Epithelial cell of prostate (primary cell): Measurements from ENCODE around the gene ETV6.

Experiments used
- DNase-seq: peaks from one replicate; pipeline ENCODE4 v3.0.0-alpha.2; 2011; ENCODE audit warnings: low read depth, low spot score
- H3K27ac ChIP-seq: fragments of 450-650 bp; 2 replicates; pipeline ENCODE4 v1.5.1; 2017; ENCODE audit warnings: mild to moderate bottlenecking

Gene ETV6

DNA sequence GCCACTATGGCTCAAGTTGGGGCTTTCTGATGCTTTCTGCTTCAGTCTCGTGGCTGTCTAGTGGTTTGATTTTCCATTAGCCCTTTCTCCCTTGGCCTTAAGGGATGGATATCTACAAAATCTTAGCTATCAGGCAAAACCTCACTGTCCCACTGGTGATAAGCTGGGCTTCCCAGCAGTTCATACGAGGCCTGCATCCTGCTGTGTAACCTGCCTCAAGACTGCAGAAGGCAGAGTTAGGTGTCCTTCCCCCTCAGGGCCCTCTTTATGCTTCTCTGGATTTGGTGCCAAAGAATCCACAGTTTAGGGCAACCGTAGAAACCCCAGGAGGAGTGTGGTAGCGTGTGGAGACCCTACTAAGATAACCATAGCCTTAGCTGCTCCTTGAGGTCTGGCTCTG is 38.9 kb downstream of the ETV6 start:
- no peak overlapping the region for H3K27ac ChIP-seq
- DNase-seq, result no peak

- no peak for DNase-seq
- no peak overlapping the region for H3K27ac ChIP-seq
These were observed 39.4 kb downstream of the ETV6 start for GRCh38 chr12:11688831-11689230.

- no peak overlapping the region for H3K27ac ChIP-seq
- DNase-seq, result no peak
These were observed 40.2 kb downstream of the ETV6 start for GRCh38 chr12:11689591-11690186.

GRCh38 chr12:11693067-11693466 is 43.6 kb downstream of the ETV6 start:
- no peak overlapping the region for H3K27ac ChIP-seq
- DNase-seq, result no peak

- H3K27ac ChIP-seq, result no peak overlapping the region
- DNase-seq, result no peak
These were observed 44.1 kb downstream of the ETV6 start for GRCh38 chr12:11693601-11694000.

GRCh38 chr12:11694528-11694927 is 45.1 kb downstream of the ETV6 start:
- DNase-seq, result no peak

DNA sequence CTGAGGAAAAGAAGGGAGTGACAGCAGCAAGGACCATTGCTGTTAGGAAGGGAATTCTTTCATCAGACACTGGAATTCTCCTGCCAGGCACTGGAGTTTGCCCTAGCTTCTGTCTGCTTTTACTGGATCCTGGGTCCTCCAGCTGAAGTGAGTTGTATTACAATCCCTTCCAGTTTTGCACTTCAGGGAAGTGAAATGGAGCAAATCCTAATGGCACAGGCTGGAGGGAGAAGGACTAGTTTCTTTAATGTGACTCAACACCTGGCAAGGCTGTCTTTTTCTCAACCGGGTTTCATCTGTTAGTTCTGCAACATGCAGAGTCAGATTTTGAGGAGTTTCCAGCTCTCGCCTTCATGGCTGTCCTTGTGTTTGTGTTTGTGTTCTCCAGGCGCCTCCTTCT is 45.8 kb downstream of the ETV6 start:
- H3K27ac ChIP-seq, result peak overlapping the region; percentile 15
- no peak for DNase-seq

More at GRCh38 chr12:11694528-11694927, 45.1 kb downstream of the ETV6 start:
- no peak overlapping the region for H3K27ac ChIP-seq

DNA sequence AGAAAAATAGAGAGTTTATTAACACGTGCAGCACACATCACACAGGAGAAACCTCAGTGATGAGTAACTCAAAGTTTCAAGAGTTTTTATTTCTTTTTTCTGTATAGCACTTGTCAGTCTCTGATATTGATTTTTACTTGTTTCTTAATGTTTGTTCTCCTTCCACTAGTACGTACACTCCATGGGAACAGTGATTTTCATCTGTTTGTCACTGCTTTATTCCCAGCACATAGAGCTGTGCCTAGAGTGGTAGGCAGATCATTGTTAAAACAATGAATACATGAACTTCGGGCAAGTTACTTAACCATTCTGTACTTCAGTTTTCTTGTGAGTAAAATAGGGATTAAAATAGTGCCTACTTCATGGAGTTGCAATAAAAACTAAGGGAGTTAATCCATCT is 46.6 kb downstream of the ETV6 start:
- DNase-seq, result no peak
- H3K27ac ChIP-seq, result no peak overlapping the region

DNA sequence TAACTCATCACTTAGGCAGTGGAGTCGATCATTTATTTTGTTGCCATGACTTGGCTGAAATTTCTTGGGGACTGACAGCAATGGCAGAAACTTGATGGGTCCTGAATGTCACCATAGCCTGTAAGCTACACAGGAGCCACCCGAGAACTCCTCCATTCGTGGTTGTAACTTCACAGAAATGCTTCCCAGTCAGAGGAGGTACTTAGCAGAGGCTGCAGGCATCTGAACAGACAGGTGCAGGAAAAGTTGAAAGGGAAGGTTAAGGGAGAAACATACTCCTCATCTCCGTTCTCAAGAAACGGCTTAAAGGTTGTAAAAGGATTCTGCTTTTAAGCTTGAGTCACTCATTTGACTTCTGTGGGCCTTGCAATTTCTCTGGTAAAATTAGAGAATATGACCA is 47.7 kb downstream of the ETV6 start:
- DNase-seq, result no peak
- H3K27ac ChIP-seq, result peak overlapping the region; percentile 55

DNA sequence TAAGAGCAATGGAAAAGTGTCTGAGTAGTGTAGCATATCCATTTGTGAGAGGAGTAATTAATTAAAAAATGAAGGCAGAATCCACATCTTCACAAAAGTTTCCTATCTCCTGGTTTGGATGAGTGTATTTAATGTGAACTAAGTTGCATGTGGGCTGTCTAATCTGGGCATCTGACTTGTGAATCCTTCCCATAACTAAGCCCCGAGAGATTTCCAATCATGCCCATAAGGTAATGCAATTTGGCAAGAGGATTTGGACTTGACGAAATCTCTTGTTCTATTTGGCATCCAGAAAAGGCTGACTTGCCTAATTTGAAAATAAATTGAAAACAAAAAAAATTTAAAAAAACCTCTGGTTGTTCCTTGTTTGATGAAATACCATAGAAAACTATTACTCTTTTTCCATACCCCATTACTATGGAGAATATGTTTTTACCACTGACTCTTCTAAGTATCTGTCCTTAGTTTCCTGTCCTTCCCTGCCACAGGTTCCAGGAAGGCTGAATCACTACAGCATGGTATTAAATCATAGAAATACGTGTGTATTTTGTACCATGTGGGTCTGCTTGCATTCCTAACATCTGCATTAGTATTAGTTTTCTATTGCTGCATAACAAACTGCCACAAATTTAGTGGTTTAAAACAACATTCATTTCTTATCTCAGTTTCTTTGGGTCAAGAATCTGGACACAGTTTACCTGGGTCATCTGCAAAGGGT is 48.4 kb downstream of the ETV6 start:
- H3K27ac ChIP-seq, result peak overlapping the region; percentile 55
- DNase-seq, result no peak

DNA sequence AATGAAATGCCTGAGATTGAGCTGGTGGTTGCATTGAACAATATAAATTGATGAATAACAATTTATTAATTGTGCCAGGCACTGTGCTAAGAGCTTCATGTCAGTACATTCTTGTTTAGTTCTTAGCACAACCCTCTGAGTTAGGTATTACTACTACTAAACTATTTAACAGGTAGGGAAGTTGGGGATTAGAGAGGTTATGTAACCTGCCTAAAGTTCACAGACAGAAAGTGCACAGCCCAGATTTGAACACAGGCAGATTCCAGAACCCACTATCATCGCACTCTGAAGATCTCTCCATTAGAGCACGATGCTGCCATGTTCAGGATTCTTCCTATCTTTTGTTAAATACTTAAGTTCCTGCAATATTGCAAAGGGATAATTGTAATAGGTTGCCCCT is 49.3 kb downstream of the ETV6 start:
- no peak for DNase-seq
- no peak overlapping the region for H3K27ac ChIP-seq

DNA sequence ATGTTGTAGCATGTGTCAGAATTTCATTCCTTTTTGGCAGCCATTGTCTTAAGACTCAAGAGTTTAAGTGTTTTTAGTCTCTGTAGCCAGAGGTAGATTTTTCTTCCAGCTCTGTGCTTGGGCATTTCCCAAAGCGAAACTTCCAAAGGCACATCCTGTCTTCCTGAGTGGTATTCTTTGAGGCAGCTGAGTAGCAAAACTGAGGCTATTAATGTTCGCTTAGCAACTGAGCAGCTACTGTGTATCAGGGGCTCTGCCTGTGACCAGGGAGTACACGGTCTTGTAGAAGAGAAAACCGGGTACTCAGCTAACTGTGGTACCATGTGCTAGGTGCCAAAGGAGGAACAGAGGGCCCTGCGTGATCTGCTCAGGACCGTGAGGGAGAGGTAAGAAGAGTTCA is 52.0 kb downstream of the ETV6 start:
- DNase-seq, result no peak
- H3K27ac ChIP-seq, result no peak overlapping the region

GRCh38 chr12:11702959-11703358 is 53.5 kb downstream of the ETV6 start:
- H3K27ac ChIP-seq, result no peak overlapping the region
- no peak for DNase-seq

- no peak overlapping the region for H3K27ac ChIP-seq
- DNase-seq, result no peak
These were observed 53.9 kb downstream of the ETV6 start for GRCh38 chr12:11703378-11703777.

- H3K27ac ChIP-seq, result peak overlapping the region; percentile 63
- DNase-seq, result no peak
These were observed 54.6 kb downstream of the ETV6 start for GRCh38 chr12:11704089-11704488.

DNA sequence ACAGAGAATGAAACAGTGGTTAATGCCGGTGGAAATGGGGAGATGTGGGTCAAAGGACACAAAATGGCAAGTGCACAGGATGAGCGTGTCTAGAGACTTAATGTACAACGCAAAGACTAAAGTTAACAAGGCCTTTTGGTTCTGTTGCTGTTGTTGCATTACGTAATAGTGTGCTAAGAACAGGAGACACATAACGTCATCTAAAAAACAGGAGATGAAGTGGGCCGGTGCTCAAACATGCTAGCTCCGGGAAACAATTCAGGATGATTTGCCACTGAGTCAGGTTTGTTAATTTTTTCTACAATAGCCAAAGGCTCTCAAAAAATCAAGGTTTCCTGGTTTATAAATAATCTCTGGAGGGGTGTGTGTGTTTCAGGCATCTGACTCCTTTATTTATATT is 55.5 kb downstream of the ETV6 start:
- peak; percentile 78 for DNase-seq
- peak overlapping the region; percentile 63 for H3K27ac ChIP-seq

DNA sequence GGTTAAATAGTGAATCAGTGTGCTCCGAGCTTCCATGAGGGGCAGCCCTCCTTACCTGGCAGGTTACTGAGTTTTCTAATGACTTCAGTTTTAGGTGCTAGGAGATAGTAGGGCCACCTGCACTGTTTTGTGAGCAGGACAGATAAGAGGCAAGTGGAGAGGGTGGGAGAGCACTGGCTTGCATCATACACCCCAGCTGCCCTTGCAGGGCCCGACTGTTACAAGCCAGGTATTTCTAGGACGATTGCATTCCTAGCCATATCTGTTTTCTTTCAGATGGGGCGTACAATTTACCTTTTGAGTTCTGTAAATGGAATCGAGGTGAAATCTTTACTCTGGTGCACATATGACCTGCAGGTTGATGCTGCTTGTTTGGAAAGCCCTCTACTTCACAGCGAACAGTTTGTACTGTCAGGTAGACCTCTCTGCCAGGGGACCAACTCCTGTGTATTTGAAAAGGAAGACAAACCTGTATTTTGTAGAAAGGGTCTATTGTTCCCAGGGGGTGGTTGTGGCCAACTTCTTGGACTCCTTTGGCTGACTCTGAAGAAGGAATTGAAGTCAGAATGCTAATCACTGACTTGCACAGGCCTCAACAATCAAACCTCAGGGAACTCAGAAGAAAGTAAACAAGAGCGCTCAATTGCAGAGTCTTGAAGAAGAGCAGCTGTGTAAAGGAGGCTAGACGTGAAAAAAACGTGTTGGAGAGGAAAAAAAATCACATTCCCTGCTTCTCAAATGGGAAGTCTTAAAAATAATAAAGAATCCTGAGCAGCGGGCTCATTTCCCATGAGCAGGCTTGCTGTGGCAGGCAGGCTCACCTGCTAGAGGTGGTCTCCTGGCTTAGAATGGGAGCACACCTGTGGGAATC is 57.3 kb downstream of the ETV6 start:
- peak overlapping the region; percentile 6 for H3K27ac ChIP-seq
- no peak for DNase-seq

- H3K27ac ChIP-seq, result no peak overlapping the region
- DNase-seq, result no peak
These were observed 58.1 kb downstream of the ETV6 start for GRCh38 chr12:11707535-11707934.

- DNase-seq, result no peak
- H3K27ac ChIP-seq, result no peak overlapping the region
These were observed 60.0 kb downstream of the ETV6 start for GRCh38 chr12:11709513-11709912.

GRCh38 chr12:11710431-11710830 is 61.0 kb downstream of the ETV6 start:
- no peak overlapping the region for H3K27ac ChIP-seq
- no peak for DNase-seq

- no peak overlapping the region for H3K27ac ChIP-seq
These were observed 61.4 kb downstream of the ETV6 start for GRCh38 chr12:11710906-11711305.

More at GRCh38 chr12:11710906-11711305, 61.4 kb downstream of the ETV6 start:
- no peak for DNase-seq
